HepG2 (cell line): ENCODE data around the gene ENGASE. TPM values are rescaled to one million over a fixed set of nuclear protein-coding genes. Genes with fewer than 3 reads are reported as not detected.

Experiments
- ATAC-seq: fragments of 200-7000 bp; cut with Tn5 transposase; 3 replicates; pipeline ENCODE4 v1.9.1; 2020; ENCODE audit warnings: mild to moderate bottlenecking, moderate library complexity
- BruUV-seq: library from RNA; stranded (reverse); fragments of 400-500 nt; replicated peaks from 2 replicates; lab custom pipeline; 2021; lab: Mats Ljungman, UMichigan
- CTCF ChIA-PET: fragments of 300-600 bp; formaldehyde crosslinking; extraction: SDS; loops from one replicate; lab custom pipeline; 2021; ENCODE audit warnings: low total read pairs, inconsistent platforms, low intra/inter-chr PET ratio; lab: Yijun Ruan, JAX
- POLR2A ChIA-PET: fragments of 350-600 bp; sonication (Branson Sonifier 250); formaldehyde crosslinking; loops from one replicate; lab custom pipeline; 2020; ENCODE audit warnings: antibody characterized with exemption, inconsistent platforms; lab: Yijun Ruan, JAX
- DNase-seq: peaks from one replicate; pipeline ENCODE4 v3.0.0-alpha.2; 2015; ENCODE audit warnings: low spot score
- FAIRE-seq: peaks from 3 replicates; lab custom pipeline; 2011; peaks lifted over from hg19 to GRCh38; lab: Jason Lieb, UNC
- H2AFZ ChIP-seq: one replicate; pipeline ENCODE4 v1.6.1; 2011; ENCODE audit warnings: low read length, inconsistent platforms
- H3K27ac ChIP-seq: fragments of 300-600 bp; 3 replicates; pipeline ENCODE4 v1.8.0; 2011; ENCODE audit warnings: mixed run types, mild to moderate bottlenecking, mixed read lengths, low read length, inconsistent platforms; ENCODE audit not compliant: insufficient read depth; ENCODE audit errors: extremely low read length
- H3K27me3 ChIP-seq, 2 experiments: fragments of 200-600 bp in 1 of 2; 2 replicates in 1 of 2; 3 replicates in 1 of 2; pipeline versions ENCODE4 v1.6.0 to v1.8.0; 2011; ENCODE audit warnings: low read length in 2 of 2, mild to moderate bottlenecking in 2 of 2, moderate library complexity in 2 of 2, inconsistent platforms in 1 of 2; ENCODE audit not compliant: insufficient read depth in 2 of 2, control insufficient read depth in 1 of 2
- H3K36me3 ChIP-seq, 2 experiments: fragments of 200-600 bp in 1 of 2; replicated peaks in 1 of 2; 2 replicates in 1 of 2; 3 replicates in 1 of 2; pipeline versions ENCODE4 v1.5.1 to v1.8.0; 2011; ENCODE audit warnings: low read length in 2 of 2, inconsistent platforms in 1 of 2; ENCODE audit not compliant: insufficient read depth in 2 of 2, control insufficient read depth in 1 of 2
- H3K4me1 ChIP-seq: 2 replicates; pipeline ENCODE4 v1.5.1; 2012; ENCODE audit warnings: low read length, inconsistent platforms; ENCODE audit not compliant: insufficient read depth
- H3K4me2 ChIP-seq: 2 replicates; pipeline ENCODE4 v1.6.0; 2011; ENCODE audit warnings: low read depth, low read length, inconsistent platforms
- H3K4me3 ChIP-seq, 3 experiments: fragments of 200-600 bp in 1 of 3; sonication (generic), shearing (Covaris generic) in 1 of 3; replicated peaks in 1 of 3; 2 replicates each; pipeline ENCODE4 v1.5.1; 2011 to 2016; ENCODE audit warnings: low read length in 3 of 3, inconsistent platforms in 2 of 3, low read depth in 2 of 3, mild to moderate bottlenecking in 2 of 3, control low read depth in 1 of 3, mixed read lengths in 1 of 3; ENCODE audit not compliant: insufficient read depth in 1 of 3
- H3K79me2 ChIP-seq: one replicate; pipeline ENCODE4 v1.6.1; 2011; ENCODE audit warnings: low read length, inconsistent platforms; ENCODE audit not compliant: insufficient read depth
- H3K9ac ChIP-seq: 2 replicates; pipeline ENCODE4 v1.6.0; 2011; ENCODE audit warnings: mild to moderate bottlenecking, low read depth, low read length, inconsistent platforms; ENCODE audit not compliant: insufficient read depth
- H3K9me3 ChIP-seq: 2 replicates; pipeline ENCODE4 v1.5.1; 2012; ENCODE audit warnings: mild to moderate bottlenecking, low read length
- H4K20me1 ChIP-seq: 2 replicates; pipeline ENCODE4 v1.6.0; 2011; ENCODE audit warnings: inconsistent platforms, mild to moderate bottlenecking, low read length, moderate library complexity; ENCODE audit not compliant: insufficient read depth
- CBX5 ChIP-seq: sonication (generic); formaldehyde crosslinking; IDR thresholded peaks from 2 replicates; pipeline ENCODE4 v1.4.0; 2020; ENCODE audit warnings: missing genetic modification reagents, borderline replicate concordance
- CENPT ChIP-seq: sonication (generic); formaldehyde crosslinking; IDR thresholded peaks from 2 replicates; pipeline ENCODE4 v1.8.0; 2022; ENCODE audit warnings: low read depth, mild to moderate bottlenecking, moderate library complexity, missing genetic modification reagents
- HMG20A ChIP-seq: IDR thresholded peaks from 2 replicates; pipeline ENCODE4 v1.6.1; 2016; ENCODE audit warnings: borderline replicate concordance
- MEIS2 ChIP-seq: sonication (generic); formaldehyde crosslinking; IDR thresholded peaks from 2 replicates; pipeline ENCODE4 v1.9.0; 2021; ENCODE audit warnings: mild to moderate bottlenecking, missing genetic modification reagents
- NBN ChIP-seq: fragments of 450-650 bp; conservative IDR thresholded peaks from 2 replicates; pipeline ENCODE4 v1.6.1; 2017
- NR2F1 ChIP-seq, 2 experiments: fragments of 450-650 bp in 1 of 2; formaldehyde crosslinking in 1 of 2; IDR thresholded peaks; 2 replicates each; pipeline versions ENCODE4 v1.5.0 to v1.6.1; 2016 to 2020; ENCODE audit warnings: mild to moderate bottlenecking in 1 of 2, missing compliant biosample characterization in 1 of 2, missing genetic modification reagents in 1 of 2, moderate library complexity in 1 of 2
- NR2F2 ChIP-seq: IDR thresholded peaks from 2 replicates; pipeline ENCODE4 v1.6.1; 2012; ENCODE audit warnings: low read depth, inconsistent platforms, borderline replicate concordance
- ONECUT2 ChIP-seq: sonication (generic); formaldehyde crosslinking; IDR thresholded peaks from 2 replicates; pipeline ENCODE4 v1.4.0; 2020; ENCODE audit warnings: missing genetic modification reagents
- STAT5B ChIP-seq: sonication (generic); formaldehyde crosslinking; IDR thresholded peaks from 2 replicates; pipeline ENCODE4 v1.4.0; 2020; ENCODE audit warnings: missing genetic modification reagents
- TAF1 ChIP-seq: sonication (generic); formaldehyde crosslinking; IDR thresholded peaks from 2 replicates; pipeline ENCODE4 v1.4.0; 2020; ENCODE audit warnings: missing genetic modification reagents
- ZFP62 ChIP-seq: sonication (generic); formaldehyde crosslinking; IDR thresholded peaks from 2 replicates; pipeline ENCODE4 v1.4.0; 2020; ENCODE audit warnings: missing genetic modification reagents
- ZNF792 ChIP-seq: IDR thresholded peaks from 2 replicates; pipeline ENCODE4 v1.6.1; 2016
- ZSCAN22 ChIP-seq: sonication (generic); formaldehyde crosslinking; IDR thresholded peaks from 2 replicates; pipeline ENCODE4 v1.4.0; 2020; ENCODE audit warnings: mild to moderate bottlenecking, missing genetic modification reagents
- WGBS: methylation state at CpG from one replicate; pipeline ENCODE4 v1.1.6; 2017; ENCODE audit warnings: low lambda C conversion rate; 5-methylcytosine and 5-hydroxymethylcytosine counted together
- in situ Hi-C: cut with HindIII; loops from 2 replicates; pipeline ENCODE4 v1.10.0; 2017; ENCODE audit warnings: low pct_unique_long_range_greater_than_20kb; ENCODE audit not compliant: extremely low pct_ligation_motif_present
- intact Hi-C: fragments of 100-400 bp; cut with micrococcal nuclease; formaldehyde crosslinking; loops from one replicate; pipeline ENCODE4 v1.10.0; 2022; ENCODE audit not compliant: unreplicated experiment
- polyA plus RNA-seq, 8 experiments: library from polyadenylated mRNA; depleted of rRNA in 3 of 8; stranded (reverse) in 7 of 8; unstranded in 1 of 8; fragments of >200 nt; fragmentation: Illumina TruSeq in 4 of 8; extraction: Trizol in 4 of 8; gene quantifications; 2 replicates each; pipeline versions ENCODE4 v1.2.1 to v1.2.3, GENCODE V29; 2011 to 2016; ENCODE audit warnings: low read depth in 4 of 8, missing spikeins in 1 of 8, mixed read lengths in 1 of 8; ENCODE audit not compliant: insufficient read depth in 1 of 8
- total RNA-seq, 5 experiments: library from RNA; depleted of rRNA; stranded (reverse); fragments of >200 nt; fragmentation: Illumina TruSeq; extraction: Trizol; gene quantifications; 2 replicates each; pipeline ENCODE4 v1.2.3, GENCODE V29; 2016; ENCODE audit warnings: low read depth in 1 of 5
- TF ChIP-seq, protein P1 (sequence below): sonication (generic); formaldehyde crosslinking; IDR thresholded peaks from 2 replicates; pipeline ENCODE4 v1.4.0; 2020; ENCODE audit warnings: missing genetic modification reagents
- TF ChIP-seq, protein P2 (sequence below): sonication (generic); formaldehyde crosslinking; IDR thresholded peaks from 2 replicates; pipeline ENCODE4 v1.5.0; 2020; ENCODE audit warnings: mild to moderate bottlenecking, missing genetic modification reagents, borderline replicate concordance

ENGASE gene
- total and polyA plus RNA-seq, 2 of the 13 experiments (the other 11 are each of a cell fraction or from before 2014, with no cell fraction given) = 10.6 to 18.1 TPM

- Histone ChIP-seq H3K9me3 (no peaks in the 10 kb centered on the region), H3K79me2 (peaks cover 5% of the 10 kb centered on the region), H3K27me3 (peaks cover 0 to 35% of the 10 kb centered on the region in 2 experiments; a peak in 3 of 5 replicates), H3K36me3 (no peaks in the 10 kb centered on the region), H3K4me3 (no peak overlapping the region), H3K9ac (no peak overlapping the region), H3K4me2 (no peak overlapping the region), H2AFZ (no peak overlapping the region), H3K27ac (no peak overlapping the region), H4K20me1 (no peaks in the 10 kb centered on the region), H3K4me1 (peaks cover 36% of the 10 kb centered on the region)
- ATAC-seq (no peak), DNase-seq (no peak), FAIRE-seq (no peak)
- POLR2A ChIA-PET = no interaction called here
- intact Hi-C loops = no loop called here
- CTCF ChIA-PET = no interaction called here
- 51% methylated on average over 6 of the region's 6 CpGs for WGBS
- TF ChIP-seq NR2F1 (CRISPR knock-in tag; IDR thresholded peaks at IDR 0.05) (no peak), ZSCAN22 (CRISPR knock-in tag) (no peak), NBN (no peak), ZFP62 (CRISPR knock-in tag) (no peak), STAT5B (CRISPR knock-in tag) (no peak), CENPT (no peak), TAF1 (CRISPR knock-in tag) (no peak), ONECUT2 (no peak), HMG20A (no peak), NR2F2 (no peak), CBX5 (CRISPR knock-in tag) (no peak), MEIS2 (CRISPR knock-in tag) (no peak), ZNF792 (CRISPR knock-in tag) (no peak)
- TF ChIP-seq, protein P1, sequence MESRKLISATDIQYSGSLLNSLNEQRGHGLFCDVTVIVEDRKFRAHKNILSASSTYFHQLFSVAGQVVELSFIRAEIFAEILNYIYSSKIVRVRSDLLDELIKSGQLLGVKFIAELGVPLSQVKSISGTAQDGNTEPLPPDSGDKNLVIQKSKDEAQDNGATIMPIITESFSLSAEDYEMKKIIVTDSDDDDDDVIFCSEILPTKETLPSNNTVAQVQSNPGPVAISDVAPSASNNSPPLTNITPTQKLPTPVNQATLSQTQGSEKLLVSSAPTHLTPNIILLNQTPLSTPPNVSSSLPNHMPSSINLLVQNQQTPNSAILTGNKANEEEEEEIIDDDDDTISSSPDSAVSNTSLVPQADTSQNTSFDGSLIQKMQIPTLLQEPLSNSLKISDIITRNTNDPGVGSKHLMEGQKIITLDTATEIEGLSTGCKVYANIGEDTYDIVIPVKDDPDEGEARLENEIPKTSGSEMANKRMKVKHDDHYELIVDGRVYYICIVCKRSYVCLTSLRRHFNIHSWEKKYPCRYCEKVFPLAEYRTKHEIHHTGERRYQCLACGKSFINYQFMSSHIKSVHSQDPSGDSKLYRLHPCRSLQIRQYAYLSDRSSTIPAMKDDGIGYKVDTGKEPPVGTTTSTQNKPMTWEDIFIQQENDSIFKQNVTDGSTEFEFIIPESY (CRISPR knock-in tag) = no peak
- TF ChIP-seq, protein P2, sequence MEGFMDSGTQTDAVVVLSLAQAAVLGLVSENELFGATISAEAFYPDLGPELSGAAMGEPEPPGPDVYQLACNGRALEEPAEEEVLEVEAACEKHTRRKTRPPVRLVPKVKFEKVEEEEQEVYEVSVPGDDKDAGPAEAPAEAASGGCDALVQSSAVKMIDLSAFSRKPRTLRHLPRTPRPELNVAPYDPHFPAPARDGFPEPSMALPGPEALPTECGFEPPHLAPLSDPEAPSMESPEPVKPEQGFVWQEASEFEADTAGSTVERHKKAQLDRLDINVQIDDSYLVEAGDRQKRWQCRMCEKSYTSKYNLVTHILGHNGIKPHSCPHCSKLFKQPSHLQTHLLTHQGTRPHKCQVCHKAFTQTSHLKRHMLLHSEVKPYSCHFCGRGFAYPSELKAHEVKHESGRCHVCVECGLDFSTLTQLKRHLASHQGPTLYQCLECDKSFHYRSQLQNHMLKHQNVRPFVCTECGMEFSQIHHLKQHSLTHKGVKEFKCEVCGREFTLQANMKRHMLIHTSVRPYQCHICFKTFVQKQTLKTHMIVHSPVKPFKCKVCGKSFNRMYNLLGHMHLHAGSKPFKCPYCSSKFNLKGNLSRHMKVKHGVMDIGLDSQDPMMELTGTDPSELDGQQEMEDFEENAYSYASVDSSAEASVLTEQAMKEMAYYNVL = no peak
- no TSS peak for BruUV-seq
- in situ Hi-C loops = no loop called here
Measured at GRCh38 chr17:79071161-79071740, 3.4 kb upstream of the ENGASE start.
